H1 (cell line): ENCODE measurements around the gene ADAMTS14. TPM values are rescaled to one million over a fixed set of nuclear protein-coding genes. Genes with fewer than 3 reads are reported as not detected.

Source experiments
- CBX5 ChIP-seq: fragments of 300-800, 300-1000 bp; sonication (generic); IDR thresholded peaks from 2 replicates; pipeline ENCODE4 v1.7.1; 2016; ENCODE audit warnings: antibody characterized with exemption, low read length, low read depth
- CEBPB ChIP-seq: IDR thresholded peaks from 2 replicates; pipeline ENCODE4 v1.6.1; 2012; ENCODE audit warnings: low read depth, low read length
- CHD7 ChIP-seq: fragments of 300-600 bp; sonication (generic); IDR thresholded peaks from 2 replicates; pipeline ENCODE4 v1.7.1; 2012; ENCODE audit warnings: low read length, moderate library complexity, mild to moderate bottlenecking, inconsistent platforms; ENCODE audit not compliant: insufficient replicate concordance
- E2F6 ChIP-seq: IDR thresholded peaks from 2 replicates; pipeline ENCODE4 v1.6.1; 2012; ENCODE audit warnings: inconsistent platforms
- EZH2 ChIP-seq: fragments of 200-600 bp; sonication (generic); IDR thresholded peaks from 2 replicates; pipeline ENCODE4 v1.7.1; 2012; ENCODE audit warnings: low read depth, mild to moderate bottlenecking, moderate library complexity, low read length, inconsistent platforms; ENCODE audit not compliant: severe bottlenecking
- KDM4A ChIP-seq: IDR thresholded peaks from one replicate; pipeline ENCODE4 v1.7.1; 2012; ENCODE audit warnings: low read depth, mild to moderate bottlenecking, moderate library complexity, low read length, inconsistent platforms; ENCODE audit not compliant: severe bottlenecking
- TAF7 ChIP-seq: optimal IDR thresholded peaks from 2 replicates; pipeline ENCODE3; 2011; ENCODE audit warnings: low read depth, mild to moderate bottlenecking, inconsistent platforms, low read length, moderate library complexity, borderline replicate concordance
- USF2 ChIP-seq: IDR thresholded peaks from 2 replicates; pipeline ENCODE4 v1.6.1; 2011; ENCODE audit warnings: low read length, improper control_type of control experiment
- YY1 ChIP-seq: IDR thresholded peaks from 2 replicates; pipeline ENCODE4 v1.6.1; 2011; ENCODE audit warnings: low read depth, mild to moderate bottlenecking, low read length
- ZNF274 ChIP-seq: IDR thresholded peaks from 2 replicates; pipeline ENCODE4 v1.7.0; 2012; ENCODE audit warnings: low read length, borderline replicate concordance; ENCODE audit errors: extremely low read depth
- polyA plus RNA-seq, 7 experiments: library from polyadenylated mRNA; depleted of rRNA in 3 of 7; stranded (reverse) in 5 of 7; unstranded in 2 of 7; fragments of >200 nt in 5 of 7; fragments of 200-250 nt in 2 of 7; gene quantifications; 1 replicate in 5 of 7; 2 replicates in 1 of 7; 4 replicates in 1 of 7; pipeline versions ENCODE4 v1.2.1 to v1.2.3, GENCODE V29; 2011 to 2013; ENCODE audit warnings: missing spikeins in 2 of 7, mixed read lengths in 2 of 7
- total RNA-seq: library from RNA; stranded (reverse); fragmentation: NEBNext Ultra II Directional; extraction: Animal tissue kit (Norgen Biotek cat#: 25700); gene quantifications from 2 replicates; pipeline ENCODE4 v1.2.1, GENCODE V29; 2021

Gene ADAMTS14
- total and polyA plus RNA-seq, 2 of the 8 experiments (the other 6 are each of a cell fraction or from before 2014, with no cell fraction given), result 2.0 to 2.3 TPM

GRCh38 chr10:70751991-70752390 is 79.7 kb downstream of the ADAMTS14 start (continued):
- TF ChIP-seq CHD7 (no peak), TAF7 (no peak), KDM4A (no peak), ZNF274 (no peak), E2F6 (no peak), USF2 (no peak), YY1 (no peak), CBX5 (no peak), CEBPB (no peak), EZH2 (no peak)
